ENCODE results near the gene CTBP2. TPM values are rescaled to one million over a fixed set of nuclear protein-coding genes. Genes with fewer than 3 reads are reported as not detected.

CTBP2 gene
- total RNA-seq, 6 experiments from 2014 or later: 70.6 to 86.9 (median 78.8) TPM

DNA sequence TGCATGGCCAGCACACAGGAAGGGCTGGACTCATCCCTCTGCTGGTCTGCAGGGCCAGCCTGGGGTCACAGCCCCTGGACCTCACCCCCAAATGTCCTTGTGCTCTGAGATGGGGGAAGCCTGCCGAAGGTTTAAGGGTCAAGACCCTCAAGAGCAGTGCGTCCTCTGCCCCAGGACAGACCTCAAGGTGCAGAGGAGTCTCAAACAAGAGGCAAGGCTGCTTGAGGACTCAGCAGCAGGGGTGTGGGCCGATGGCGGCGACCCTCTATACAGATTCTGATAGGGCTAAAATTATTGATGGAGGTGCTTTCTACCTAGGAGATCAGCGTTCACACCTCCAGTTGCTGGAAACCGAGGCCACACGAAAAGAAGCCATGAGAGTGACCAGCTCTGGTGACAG, 137.7 kb downstream of the CTBP2 start:
- H3K36me3 Mint-ChIP-seq (ENCODE audit: low read depth): peaks cover 14% of the 10 kb centered on the region
- no peaks in the 10 kb centered on the region for H3K9me3 Mint-ChIP-seq
- TF ChIP-seq, protein P1, sequence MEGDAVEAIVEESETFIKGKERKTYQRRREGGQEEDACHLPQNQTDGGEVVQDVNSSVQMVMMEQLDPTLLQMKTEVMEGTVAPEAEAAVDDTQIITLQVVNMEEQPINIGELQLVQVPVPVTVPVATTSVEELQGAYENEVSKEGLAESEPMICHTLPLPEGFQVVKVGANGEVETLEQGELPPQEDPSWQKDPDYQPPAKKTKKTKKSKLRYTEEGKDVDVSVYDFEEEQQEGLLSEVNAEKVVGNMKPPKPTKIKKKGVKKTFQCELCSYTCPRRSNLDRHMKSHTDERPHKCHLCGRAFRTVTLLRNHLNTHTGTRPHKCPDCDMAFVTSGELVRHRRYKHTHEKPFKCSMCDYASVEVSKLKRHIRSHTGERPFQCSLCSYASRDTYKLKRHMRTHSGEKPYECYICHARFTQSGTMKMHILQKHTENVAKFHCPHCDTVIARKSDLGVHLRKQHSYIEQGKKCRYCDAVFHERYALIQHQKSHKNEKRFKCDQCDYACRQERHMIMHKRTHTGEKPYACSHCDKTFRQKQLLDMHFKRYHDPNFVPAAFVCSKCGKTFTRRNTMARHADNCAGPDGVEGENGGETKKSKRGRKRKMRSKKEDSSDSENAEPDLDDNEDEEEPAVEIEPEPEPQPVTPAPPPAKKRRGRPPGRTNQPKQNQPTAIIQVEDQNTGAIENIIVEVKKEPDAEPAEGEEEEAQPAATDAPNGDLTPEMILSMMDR (IDR thresholded peaks at IDR 0.05): no peak
- H3K27me3 Mint-ChIP-seq (ENCODE audit: insufficient read depth): peaks cover 4% of the 10 kb centered on the region
- H3K4me3 Mint-ChIP-seq: no peak overlapping the region
- H3K4me1 Mint-ChIP-seq (ENCODE audit: low read depth): peaks cover 25% of the 10 kb centered on the region
- no peak overlapping the region; the same call in 1 of the 2 replicates for H3K27ac Mint-ChIP-seq
- no peak for DNase-seq

DNA sequence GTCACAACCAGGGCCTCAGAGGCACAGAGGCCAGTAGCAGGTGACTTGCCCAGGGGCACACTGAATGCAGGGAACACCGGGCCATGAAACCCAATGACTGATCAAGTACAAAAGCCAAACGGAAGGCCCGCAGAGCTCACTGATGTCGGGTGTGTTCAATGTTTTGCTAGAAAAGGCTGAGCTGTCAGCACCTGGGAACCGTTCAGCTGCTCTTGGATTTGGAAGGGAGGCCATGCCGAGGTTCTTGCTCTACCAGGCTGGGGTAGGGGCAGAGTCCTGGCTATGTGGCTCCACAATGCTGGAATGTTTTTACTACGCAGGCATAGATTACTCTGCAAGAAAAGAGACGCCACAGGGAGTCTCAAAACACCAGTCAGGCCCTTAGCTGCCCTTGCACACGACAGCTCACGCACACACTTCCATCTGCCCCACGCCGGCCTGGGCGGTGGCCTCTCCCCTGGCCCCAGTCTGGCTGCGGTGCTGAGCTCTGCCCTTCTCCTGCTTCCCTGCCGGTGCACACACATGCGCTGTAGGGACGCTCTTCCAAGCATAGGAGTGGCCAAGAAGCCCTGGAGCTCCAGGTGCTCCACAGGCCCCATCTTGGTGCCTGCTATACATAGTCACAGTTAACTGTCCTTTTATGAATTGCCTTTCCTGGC, 138.5 kb downstream of the CTBP2 start:
- H3K9me3 Mint-ChIP-seq: no peaks in the 10 kb centered on the region
- TF ChIP-seq, protein P1 (IDR thresholded peaks at IDR 0.05): no peak
- H3K36me3 Mint-ChIP-seq (ENCODE audit: low read depth): peaks cover 16% of the 10 kb centered on the region
- peak overlapping the region; percentile 40; the same call in 1 of the 2 replicates for H3K27ac Mint-ChIP-seq
- H3K27me3 Mint-ChIP-seq (ENCODE audit: insufficient read depth): peaks cover 6% of the 10 kb centered on the region
- H3K4me1 Mint-ChIP-seq (ENCODE audit: low read depth): peaks cover 32% of the 10 kb centered on the region
- no peak for DNase-seq
- H3K4me3 Mint-ChIP-seq: no peak overlapping the region

DNA sequence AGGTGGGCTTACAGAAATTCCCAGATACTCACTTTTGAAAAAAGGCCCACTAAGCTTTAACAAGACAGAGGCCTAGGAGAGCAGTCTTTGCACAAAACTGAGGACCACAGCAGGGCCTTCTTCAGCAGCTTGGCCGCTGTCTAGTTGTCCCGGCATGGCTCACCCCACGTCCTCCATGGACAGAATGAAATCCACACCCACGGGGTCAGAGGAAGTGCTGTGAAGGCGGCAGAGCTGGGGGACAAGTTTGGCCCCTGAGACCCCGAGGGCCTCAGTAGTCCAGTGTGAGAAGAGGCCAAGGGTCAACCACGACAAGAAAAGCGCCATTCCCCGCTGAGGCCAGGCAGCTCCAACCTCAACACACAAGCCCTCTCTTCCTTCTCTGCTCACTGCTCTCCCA, 139.5 kb downstream of the CTBP2 start:
- DNase-seq: no peak

DNA sequence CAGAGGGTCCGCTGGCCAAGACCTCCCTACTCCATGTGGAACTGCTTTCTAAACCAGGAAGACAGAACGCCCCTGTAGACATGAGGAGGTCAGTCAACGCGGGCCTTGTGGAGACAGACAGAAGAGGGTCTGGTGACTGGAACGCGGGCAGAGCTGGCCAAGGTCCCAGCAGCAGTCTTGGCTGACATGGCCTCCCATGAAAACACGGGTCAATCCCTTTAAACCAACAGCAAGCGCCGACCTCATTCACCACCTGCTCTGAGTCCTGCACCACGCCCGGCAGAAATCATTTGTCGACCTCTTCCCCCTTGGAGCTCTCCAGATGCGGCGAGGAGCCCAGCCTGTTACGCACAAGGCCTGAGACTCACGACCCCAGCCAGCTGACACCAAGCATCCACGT, 140.0 kb downstream of the CTBP2 start:
- H3K4me1 Mint-ChIP-seq (ENCODE audit: low read depth): peaks cover 36% of the 10 kb centered on the region

More for the DNA sequence above, 139.5 kb downstream of the CTBP2 start:
- H3K9me3 Mint-ChIP-seq: no peaks in the 10 kb centered on the region
- H3K4me1 Mint-ChIP-seq (ENCODE audit: low read depth): peaks cover 36% of the 10 kb centered on the region
- peaks cover 6% of the 10 kb centered on the region for H3K27me3 Mint-ChIP-seq (ENCODE audit: insufficient read depth)
- H3K27ac Mint-ChIP-seq: no peak overlapping the region
- TF ChIP-seq, protein P1 (IDR thresholded peaks at IDR 0.05): no peak
- H3K4me3 Mint-ChIP-seq: no peak overlapping the region
- H3K36me3 Mint-ChIP-seq (ENCODE audit: low read depth): peaks cover 18% of the 10 kb centered on the region

DNA sequence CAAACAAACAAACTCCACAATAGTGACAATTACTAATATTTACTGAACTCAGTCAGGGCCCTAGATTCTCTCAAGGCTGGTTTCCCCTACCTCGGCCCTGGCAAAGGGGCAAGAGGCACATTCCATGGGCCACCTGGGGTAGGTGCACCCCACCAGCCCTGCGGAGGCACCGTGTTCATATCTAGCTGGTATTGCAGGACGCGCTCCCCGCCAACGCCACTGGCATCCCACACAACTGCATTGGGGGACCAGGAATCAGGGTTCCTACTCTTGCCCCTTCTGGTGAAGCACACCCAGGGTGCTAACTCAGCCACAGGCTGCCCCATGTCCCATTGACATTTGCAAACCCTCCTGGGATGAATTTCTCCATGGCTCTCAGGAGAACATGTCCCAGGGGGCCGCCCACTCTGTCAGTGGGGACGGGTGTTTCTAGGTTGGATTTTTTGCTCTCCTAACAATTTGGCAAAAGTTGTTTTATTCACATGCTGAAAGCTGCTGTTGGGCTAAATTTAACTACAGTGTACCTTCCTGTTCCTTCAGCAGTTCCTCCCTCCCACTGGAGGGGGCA, 141.7 kb downstream of the CTBP2 start:
- H3K4me3 Mint-ChIP-seq: no peak overlapping the region
- no peak for DNase-seq
- TF ChIP-seq, protein P1 (IDR thresholded peaks at IDR 0.05): no peak
- peaks cover 6% of the 10 kb centered on the region for H3K27me3 Mint-ChIP-seq (ENCODE audit: insufficient read depth)
- no peaks in the 10 kb centered on the region for H3K9me3 Mint-ChIP-seq
- H3K27ac Mint-ChIP-seq: no peak overlapping the region
- peaks cover 21% of the 10 kb centered on the region for H3K4me1 Mint-ChIP-seq (ENCODE audit: low read depth)
- peaks cover 15% of the 10 kb centered on the region for H3K36me3 Mint-ChIP-seq (ENCODE audit: low read depth)

More for the DNA sequence above, 140.0 kb downstream of the CTBP2 start:
- Mint-ChIP-seq H3K9me3 (no peaks in the 10 kb centered on the region), H3K36me3 (ENCODE audit: low read depth) (peaks cover 21% of the 10 kb centered on the region), H3K27me3 (ENCODE audit: insufficient read depth) (peaks cover 6% of the 10 kb centered on the region), H3K27ac (no peak overlapping the region), H3K4me3 (no peak overlapping the region)
- DNase-seq: no peak
- TF ChIP-seq, protein P1 (IDR thresholded peaks at IDR 0.05): no peak
